HepG2 (cell line): ENCODE measurements around the gene IFIT1B. TPM values are rescaled to one million over a fixed set of nuclear protein-coding genes. Genes with fewer than 3 reads are reported as not detected.

ENCODE experiments used
- NFKB2 ChIP-seq: sonication (generic); formaldehyde crosslinking; IDR thresholded peaks from 2 replicates; pipeline ENCODE4 v1.4.0; 2020; ENCODE audit warnings: missing genetic modification reagents, borderline replicate concordance
- SP1 ChIP-seq, 2 experiments: fragments of 450-650 bp in 1 of 2; sonication (generic) in 1 of 2; formaldehyde crosslinking in 1 of 2; IDR thresholded peaks; 2 replicates each; pipeline versions ENCODE4 v1.4.0 to v1.6.1; 2016 to 2020; ENCODE audit warnings: missing genetic modification reagents in 1 of 2
- TP53 ChIP-seq: sonication (generic); formaldehyde crosslinking; conservative IDR thresholded peaks from 2 replicates; pipeline ENCODE4 v1.4.0; 2020; ENCODE audit warnings: missing genetic modification reagents
- ZNF407 ChIP-seq: sonication (generic); formaldehyde crosslinking; IDR thresholded peaks from one replicate; pipeline ENCODE4 v1.5.1; 2020; ENCODE audit warnings: mild to moderate bottlenecking, missing genetic modification reagents; ENCODE audit errors: not compliant biosample characterization
- polyA plus RNA-seq, 8 experiments: library from polyadenylated mRNA; depleted of rRNA in 3 of 8; stranded (reverse) in 7 of 8; unstranded in 1 of 8; fragments of >200 nt; fragmentation: Illumina TruSeq in 4 of 8; extraction: Trizol in 4 of 8; gene quantifications; 2 replicates each; pipeline versions ENCODE4 v1.2.1 to v1.2.3, GENCODE V29; 2011 to 2016; ENCODE audit warnings: low read depth in 4 of 8, missing spikeins in 1 of 8, mixed read lengths in 1 of 8; ENCODE audit not compliant: insufficient read depth in 1 of 8
- total RNA-seq, 5 experiments: library from RNA; depleted of rRNA; stranded (reverse); fragments of >200 nt; fragmentation: Illumina TruSeq; extraction: Trizol; gene quantifications; 2 replicates each; pipeline ENCODE4 v1.2.3, GENCODE V29; 2016; ENCODE audit warnings: low read depth in 1 of 5

The IFIT1B gene
- total and polyA plus RNA-seq, 2 of the 13 experiments (the other 11 are each of a cell fraction or from before 2014, with no cell fraction given) = not detected

- no peak for TF ChIP-seq TP53 (CRISPR knock-in tag)
- no peak for TF ChIP-seq SP1 (IDR thresholded peaks at IDR 0.05)
- no peak for TF ChIP-seq SP1 (CRISPR knock-in tag; IDR thresholded peaks at IDR 0.05)
- no peak for TF ChIP-seq NFKB2 (CRISPR knock-in tag)
- no peak for TF ChIP-seq ZNF407 (CRISPR knock-in tag)
Measured at GRCh38 chr10:89348975-89349374, 28.9 kb upstream of the IFIT1B start (continued).
